ENCODE data around the gene DYRK1A.

The DYRK1A gene

DNA sequence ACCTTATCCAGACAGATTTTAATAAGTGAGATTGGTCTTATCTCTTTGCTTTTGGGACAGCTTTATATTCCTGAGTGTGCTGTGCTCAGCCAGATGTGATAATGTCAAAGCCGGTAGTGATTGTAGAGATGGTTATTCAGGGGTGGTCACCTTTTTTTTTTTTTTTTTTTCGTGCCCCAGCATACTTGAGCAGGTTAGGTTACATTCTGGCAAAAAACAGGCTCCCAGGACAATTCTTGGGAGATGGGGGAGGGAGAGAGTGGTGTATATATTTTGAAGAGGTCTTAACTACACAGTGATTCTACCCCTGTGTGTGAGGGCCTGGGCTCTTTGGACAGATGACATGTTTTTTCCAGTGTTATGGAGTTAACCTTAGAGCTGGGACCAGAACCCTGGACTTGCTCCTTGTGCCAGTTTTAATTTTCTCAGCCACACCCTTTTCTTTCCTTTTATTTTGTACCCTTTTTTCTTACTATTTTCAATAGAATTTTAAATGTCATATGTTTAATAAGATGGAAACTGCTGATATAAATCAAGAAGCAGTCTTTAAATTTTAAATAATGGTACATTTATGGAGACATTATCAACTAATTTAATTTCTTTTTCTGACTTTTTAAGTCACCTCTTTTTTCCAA lies 88.4 kb downstream of the DYRK1A start:
- Histone ChIP-seq H3K4me1 (ENCODE audit: control insufficient read depth in 2 of 2, insufficient read depth in 1 of 2, low read depth in 1 of 2, low read length in 2 of 2) (peaks cover 20 to 21% of the 10 kb centered on the region in 2 donors), H3K27me3 (ENCODE audit: control insufficient read depth in 3 of 3, insufficient read depth in 3 of 3, low read depth in 1 of 3, low read length in 3 of 3) (no peaks in the 10 kb centered on the region)

DNA sequence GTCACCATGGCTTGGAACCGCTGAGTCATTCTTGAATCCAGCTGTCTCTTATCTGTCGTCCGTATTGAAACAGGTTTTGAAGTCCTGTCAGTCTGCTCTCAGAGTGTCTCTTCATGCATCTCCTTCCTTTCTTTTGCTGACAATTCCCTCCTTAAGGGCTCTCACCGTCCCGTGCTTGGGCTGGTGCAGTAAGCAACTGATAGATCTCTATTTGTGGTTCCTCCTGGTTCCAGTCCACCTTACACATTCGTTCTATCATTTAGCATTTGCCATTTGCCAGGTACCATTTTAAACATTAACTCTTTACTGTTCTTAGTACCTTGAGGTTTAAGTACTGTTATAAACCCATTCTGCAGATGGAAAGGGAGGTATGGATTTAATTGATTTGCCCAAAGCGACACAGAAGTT lies 88.9 kb downstream of the DYRK1A start:
- H3K14ac ChIP-seq (ENCODE audit: low read length), result no peak overlapping the region
- H3K18ac ChIP-seq (ENCODE audit: low read length), result no peak overlapping the region
- no peaks in the 10 kb centered on the region for H3K27me3 ChIP-seq (ENCODE audit: control insufficient read depth in 3 of 3, insufficient read depth in 3 of 3, low read depth in 1 of 3, low read length in 3 of 3)
- H3K4me1 ChIP-seq (ENCODE audit: control insufficient read depth in 2 of 2, insufficient read depth in 1 of 2, low read depth in 1 of 2, low read length in 2 of 2), result peaks cover 20 to 21% of the 10 kb centered on the region in 2 donors
- H3K36me3 ChIP-seq (replicated peaks in 1 of 2; ENCODE audit: control insufficient read depth in 2 of 2, insufficient read depth in 2 of 2, low read length in 2 of 2), result peaks cover 3 to 20% of the 10 kb centered on the region in 2 donors
- H3K9ac ChIP-seq (ENCODE audit: low read depth, low read length, poor library complexity), result no peak overlapping the region
- no CpG with 5 or more reads among the region's 7 CpGs for WGBS, 2 donors (ENCODE audit: extremely low coverage in 2 of 2, insufficient read length in 2 of 2, insufficient replicate concordance in 1 of 2)
- no peak for DNase-seq (ENCODE audit: low spot score)
- no peak overlapping the region for H3K4me3 ChIP-seq (ENCODE audit: low read length in 2 of 2)
- no peak overlapping the region for H2BK15ac ChIP-seq (ENCODE audit: low read length)
- H3K4ac ChIP-seq (ENCODE audit: low read length), result no peak overlapping the region
- peaks cover 4% of the 10 kb centered on the region for H3K79me1 ChIP-seq (ENCODE audit: low read depth, low read length)
- no peak overlapping the region for H3K4me2 ChIP-seq (ENCODE audit: insufficient read depth, low read length, poor library complexity, severe bottlenecking)
- no peak overlapping the region for H3K27ac ChIP-seq (replicated peaks; ENCODE audit: low read length)
- H4K8ac ChIP-seq (ENCODE audit: low read depth, low read length), result no peak overlapping the region
- no peak overlapping the region for H2BK5ac ChIP-seq (ENCODE audit: low read length)
- H2AFZ ChIP-seq (ENCODE audit: low read length), result no peak overlapping the region
- no peaks in the 10 kb centered on the region for H3K9me3 ChIP-seq (replicated peaks in 1 of 2; ENCODE audit: control insufficient read depth in 2 of 2, insufficient read depth in 1 of 2, low read depth in 1 of 2, low read length in 2 of 2)
- no peak overlapping the region for H2AK5ac ChIP-seq (ENCODE audit: low read depth, low read length)
- no peak overlapping the region for H4K91ac ChIP-seq (ENCODE audit: low read depth, low read length, poor library complexity)
- no peak overlapping the region for H2BK12ac ChIP-seq (ENCODE audit: low read length)
- H2BK120ac ChIP-seq (ENCODE audit: low read depth, low read length), result no peak overlapping the region
- H3K23ac ChIP-seq (ENCODE audit: low read depth, low read length, poor library complexity), result no peak overlapping the region

More for the DNA sequence above, 88.4 kb downstream of the DYRK1A start:
- Histone ChIP-seq H2BK5ac (ENCODE audit: low read length) (no peak overlapping the region), H2BK15ac (ENCODE audit: low read length) (no peak overlapping the region), H3K14ac (ENCODE audit: low read length) (no peak overlapping the region), H3K23ac (ENCODE audit: low read depth, low read length, poor library complexity) (no peak overlapping the region), H3K9ac (ENCODE audit: low read depth, low read length, poor library complexity) (no peak overlapping the region), H3K4me3 (ENCODE audit: low read length in 2 of 2) (no peak overlapping the region), H2AFZ (ENCODE audit: low read length) (no peak overlapping the region), H3K27ac (replicated peaks; ENCODE audit: low read length) (no peak overlapping the region), H3K4me2 (ENCODE audit: insufficient read depth, low read length, poor library complexity, severe bottlenecking) (no peak overlapping the region), H3K18ac (ENCODE audit: low read length) (no peak overlapping the region), H3K36me3 (replicated peaks in 1 of 2; ENCODE audit: control insufficient read depth in 2 of 2, insufficient read depth in 2 of 2, low read length in 2 of 2) (peaks cover 4 to 25% of the 10 kb centered on the region in 2 donors), H3K9me3 (replicated peaks in 1 of 2; ENCODE audit: control insufficient read depth in 2 of 2, insufficient read depth in 1 of 2, low read depth in 1 of 2, low read length in 2 of 2) (no peaks in the 10 kb centered on the region), H4K8ac (ENCODE audit: low read depth, low read length) (no peak overlapping the region), H2BK12ac (ENCODE audit: low read length) (no peak overlapping the region), H3K4ac (ENCODE audit: low read length) (no peak overlapping the region), H4K91ac (ENCODE audit: low read depth, low read length, poor library complexity) (no peak overlapping the region), H2AK5ac (ENCODE audit: low read depth, low read length) (no peak overlapping the region), H2BK120ac (ENCODE audit: low read depth, low read length) (no peak overlapping the region), H3K79me1 (ENCODE audit: low read depth, low read length) (peaks cover 5% of the 10 kb centered on the region)
- no peak for DNase-seq (ENCODE audit: low spot score)
- WGBS, 2 donors (ENCODE audit: extremely low coverage in 2 of 2, insufficient read length in 2 of 2, insufficient replicate concordance in 1 of 2), result no CpG with 5 or more reads among the region's 2 CpGs

DNA sequence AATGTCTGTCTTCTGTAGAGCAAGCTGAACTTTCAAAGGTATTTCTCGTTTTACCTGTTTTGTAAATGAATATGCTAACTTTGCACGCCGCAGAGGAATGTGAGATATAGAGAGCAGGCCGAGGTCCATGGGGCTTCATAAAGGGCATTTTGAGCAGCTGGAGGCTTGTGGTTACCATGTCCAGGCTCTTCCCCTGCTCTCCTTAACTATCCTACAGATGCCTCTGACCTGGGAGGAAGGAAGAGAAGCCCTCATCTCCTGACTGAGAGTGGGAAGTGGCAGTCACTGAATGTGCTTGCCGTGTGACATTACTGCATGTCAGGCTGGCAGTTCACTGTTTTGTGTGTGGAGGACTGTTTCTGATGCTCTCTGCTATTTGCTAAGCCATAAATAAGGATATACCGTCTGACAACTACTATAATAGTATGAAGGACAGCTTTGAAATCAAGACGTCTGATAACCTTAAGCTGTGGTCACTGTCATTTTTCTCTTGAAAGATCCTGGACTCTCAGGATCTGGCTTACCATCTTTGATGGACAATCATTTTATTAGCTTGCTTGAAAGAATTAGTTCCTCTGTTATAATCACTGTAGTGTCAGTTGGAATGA lies 92.2 kb downstream of the DYRK1A start:
- Histone ChIP-seq H3K23ac (ENCODE audit: low read depth, low read length, poor library complexity) (no peak overlapping the region), H2AFZ (ENCODE audit: low read length) (no peak overlapping the region), H3K4me2 (ENCODE audit: insufficient read depth, low read length, poor library complexity, severe bottlenecking) (no peak overlapping the region), H4K8ac (ENCODE audit: low read depth, low read length) (no peak overlapping the region), H2BK5ac (ENCODE audit: low read length) (no peak overlapping the region), H2BK15ac (ENCODE audit: low read length) (no peak overlapping the region), H2BK12ac (ENCODE audit: low read length) (no peak overlapping the region), H3K36me3 (replicated peaks in 1 of 2; ENCODE audit: control insufficient read depth in 2 of 2, insufficient read depth in 2 of 2, low read length in 2 of 2) (peaks cover 2 to 16% of the 10 kb centered on the region in 2 donors), H4K91ac (ENCODE audit: low read depth, low read length, poor library complexity) (no peak overlapping the region), H2BK120ac (ENCODE audit: low read depth, low read length) (no peak overlapping the region), H3K79me1 (ENCODE audit: low read depth, low read length) (peaks cover 5% of the 10 kb centered on the region), H3K4ac (ENCODE audit: low read length) (no peak overlapping the region), H3K14ac (ENCODE audit: low read length) (no peak overlapping the region), H3K27me3 (ENCODE audit: control insufficient read depth in 3 of 3, insufficient read depth in 3 of 3, low read depth in 1 of 3, low read length in 3 of 3) (no peaks in the 10 kb centered on the region), H3K9me3 (replicated peaks in 1 of 2; ENCODE audit: control insufficient read depth in 2 of 2, insufficient read depth in 1 of 2, low read depth in 1 of 2, low read length in 2 of 2) (no peaks in the 10 kb centered on the region), H3K9ac (ENCODE audit: low read depth, low read length, poor library complexity) (no peak overlapping the region), H2AK5ac (ENCODE audit: low read depth, low read length) (no peak overlapping the region), H3K27ac (replicated peaks; ENCODE audit: low read length) (no peak overlapping the region), H3K4me1 (ENCODE audit: control insufficient read depth in 2 of 2, insufficient read depth in 1 of 2, low read depth in 1 of 2, low read length in 2 of 2) (peaks cover 16 to 19% of the 10 kb centered on the region in 2 donors), H3K4me3 (ENCODE audit: low read length in 2 of 2) (no peak overlapping the region), H3K18ac (ENCODE audit: low read length) (no peak overlapping the region)
- DNase-seq (ENCODE audit: low spot score), result no peak
- no CpG with 5 or more reads among the region's 7 CpGs for WGBS, 2 donors (ENCODE audit: extremely low coverage in 2 of 2, insufficient read length in 2 of 2, insufficient replicate concordance in 1 of 2)

DNA sequence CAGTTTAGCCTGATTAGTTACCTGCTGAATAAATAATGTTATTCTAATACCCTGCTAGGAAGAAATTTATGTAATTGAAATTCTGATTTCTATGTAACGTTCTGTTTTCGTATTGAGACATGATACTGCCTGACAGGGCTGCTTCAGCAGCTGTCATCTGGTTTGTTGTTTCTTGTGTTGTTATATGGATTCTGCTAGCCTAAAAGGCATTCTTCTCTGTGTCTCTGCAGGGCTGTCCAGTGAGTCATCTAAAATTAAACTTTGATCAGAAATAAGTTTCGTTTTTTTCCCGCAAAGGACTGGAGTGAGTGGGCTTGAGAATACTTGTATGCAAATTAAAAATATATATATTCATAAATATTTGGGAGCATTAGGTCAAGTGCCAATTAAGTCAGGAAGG lies 93.0 kb downstream of the DYRK1A start:
- no peak overlapping the region for H2BK5ac ChIP-seq (ENCODE audit: low read length)
- no peak overlapping the region for H3K4me3 ChIP-seq (ENCODE audit: low read length in 2 of 2)
- no peak overlapping the region for H3K27ac ChIP-seq (replicated peaks; ENCODE audit: low read length)
- no peak overlapping the region for H4K8ac ChIP-seq (ENCODE audit: low read depth, low read length)
- peaks cover 2% of the 10 kb centered on the region for H3K79me1 ChIP-seq (ENCODE audit: low read depth, low read length)
- H2AFZ ChIP-seq (ENCODE audit: low read length), result no peak overlapping the region
- DNase-seq (ENCODE audit: low spot score), result no peak
- no peak overlapping the region for H3K18ac ChIP-seq (ENCODE audit: low read length)
- no peak overlapping the region for H3K4ac ChIP-seq (ENCODE audit: low read length)
- H2BK120ac ChIP-seq (ENCODE audit: low read depth, low read length), result no peak overlapping the region
- no peak overlapping the region for H3K23ac ChIP-seq (ENCODE audit: low read depth, low read length, poor library complexity)
- no peaks in the 10 kb centered on the region for H3K9me3 ChIP-seq (replicated peaks in 1 of 2; ENCODE audit: control insufficient read depth in 2 of 2, insufficient read depth in 1 of 2, low read depth in 1 of 2, low read length in 2 of 2)
- peaks cover 2 to 19% of the 10 kb centered on the region in 2 donors for H3K36me3 ChIP-seq (replicated peaks in 1 of 2; ENCODE audit: control insufficient read depth in 2 of 2, insufficient read depth in 2 of 2, low read length in 2 of 2)
- H2BK12ac ChIP-seq (ENCODE audit: low read length), result no peak overlapping the region
- H4K91ac ChIP-seq (ENCODE audit: low read depth, low read length, poor library complexity), result no peak overlapping the region
- H3K4me2 ChIP-seq (ENCODE audit: insufficient read depth, low read length, poor library complexity, severe bottlenecking), result no peak overlapping the region
- H2BK15ac ChIP-seq (ENCODE audit: low read length), result no peak overlapping the region
- no peak overlapping the region for H2AK5ac ChIP-seq (ENCODE audit: low read depth, low read length)
- whole genome bisulfite sequencing, 2 donors (ENCODE audit: extremely low coverage in 2 of 2, insufficient read length in 2 of 2, insufficient replicate concordance in 1 of 2), result no CpG with 5 or more reads among the region's 4 CpGs
- H3K27me3 ChIP-seq (ENCODE audit: control insufficient read depth in 3 of 3, insufficient read depth in 3 of 3, low read depth in 1 of 3, low read length in 3 of 3), result no peaks in the 10 kb centered on the region
- H3K9ac ChIP-seq (ENCODE audit: low read depth, low read length, poor library complexity), result no peak overlapping the region
- H3K14ac ChIP-seq (ENCODE audit: low read length), result no peak overlapping the region
- H3K4me1 ChIP-seq (ENCODE audit: control insufficient read depth in 2 of 2, insufficient read depth in 1 of 2, low read depth in 1 of 2, low read length in 2 of 2), result peaks cover 16 to 19% of the 10 kb centered on the region in 2 donors

All from neuronal stem cell (in vitro differentiated cells).